GM10266 (cell line): ENCODE results near the gene SLC3A2.

ENCODE experiments used
- DNase-seq: peaks from one replicate; pipeline ENCODE4 v3.0.0; 2012; ENCODE audit errors: extremely low spot score
- CTCF ChIP-seq: IDR thresholded peaks from 2 replicates; pipeline ENCODE4 v1.5.1; 2012; ENCODE audit warnings: mild to moderate bottlenecking, low read depth; ENCODE audit not compliant: control insufficient read depth, insufficient read depth; ENCODE audit errors: missing control alignments

Gene SLC3A2

GRCh38 chr11:62925308-62925707 lies 44.6 kb downstream of the SLC3A2 start:
- no peak for DNase-seq
- no peak for TF ChIP-seq CTCF

- no peak for DNase-seq
- TF ChIP-seq CTCF = no peak
Measured at GRCh38 chr11:62925745-62926679, 45.3 kb downstream of the SLC3A2 start.

GRCh38 chr11:62926680-62927455 lies 46.2 kb downstream of the SLC3A2 start:
- DNase-seq = no peak
- no peak for TF ChIP-seq CTCF

- no peak for TF ChIP-seq CTCF
- no peak for DNase-seq
Measured at GRCh38 chr11:62928011-62928410, 47.3 kb downstream of the SLC3A2 start.

GRCh38 chr11:62930157-62930556 lies 49.5 kb downstream of the SLC3A2 start:
- DNase-seq = no peak
- no peak for TF ChIP-seq CTCF

GRCh38 chr11:62930666-62931065 lies 50.0 kb downstream of the SLC3A2 start:
- TF ChIP-seq CTCF = no peak
- DNase-seq = no peak

GRCh38 chr11:62931499-62932278 lies 51.0 kb downstream of the SLC3A2 start:
- TF ChIP-seq CTCF = no peak
- DNase-seq = no peak
